Thoracic aorta (tissue), 2 donors: Measurements from ENCODE around the gene TAF11. TPM values are rescaled to one million over a fixed set of nuclear protein-coding genes. Genes with fewer than 3 reads are reported as not detected.

Source experiments
- ATAC-seq: fragments of 150-250 bp; one replicate; pipeline ENCODE4 v1.8.0; 2017; ENCODE audit warnings: low read depth; ENCODE audit not compliant: insufficient number of reproducible peaks, low FRiP score
- DNase-seq: peaks from one replicate; pipeline ENCODE4 v3.0.0-alpha.2; 2020; ENCODE audit warnings: low spot score
- H3K27ac ChIP-seq, 2 donors: fragments of 200-600 bp; sonication (generic); 1 replicate in 1 of 2; 2 replicates in 1 of 2; pipeline ENCODE4 v1.5.1; 2016; ENCODE audit warnings: mild to moderate bottlenecking in 2 of 2, moderate library complexity in 2 of 2
- H3K27me3 ChIP-seq: fragments of 200-600 bp; sonication (generic); replicated peaks from 2 replicates; pipeline ENCODE4 v1.6.0; 2016; ENCODE audit warnings: mild to moderate bottlenecking; ENCODE audit not compliant: insufficient read depth
- H3K36me3 ChIP-seq: fragments of 200-600 bp; sonication (generic); one replicate; pipeline ENCODE4 v1.5.1; 2016
- H3K4me1 ChIP-seq, 2 donors: fragments of 200-600 bp; sonication (generic); 1 replicate in 1 of 2; 2 replicates in 1 of 2; pipeline versions ENCODE4 v1.5.1 to v1.6.0; 2016; ENCODE audit warnings: low read depth in 2 of 2, mild to moderate bottlenecking in 1 of 2; ENCODE audit not compliant: control insufficient read depth in 1 of 2
- H3K4me3 ChIP-seq: fragments of 200-600 bp; sonication (generic); 2 replicates; pipeline ENCODE4 v1.5.1; 2016; ENCODE audit warnings: mild to moderate bottlenecking
- H3K9me3 ChIP-seq: fragments of 200-600 bp; sonication (generic); 2 replicates; pipeline ENCODE4 v1.5.1; 2016
- CTCF ChIP-seq: fragments of 200-600 bp; sonication (generic); IDR thresholded peaks from one replicate; pipeline ENCODE4 v1.5.1; 2019; ENCODE audit warnings: antibody characterized with exemption
- total RNA-seq, 2 donors: library from RNA; depleted of rRNA; stranded (reverse); fragments of >200 nt; gene quantifications; one replicate each; pipeline versions ENCODE4 v1.1.0 to v1.2.3, GENCODE V29; 2016

Gene TAF11
- total RNA-seq, 2 donors from 2014 or later, result 15.8 to 33.2 TPM

- Histone ChIP-seq H3K27ac (no peak overlapping the region), H3K36me3 (peaks cover 40% of the 10 kb centered on the region), H3K27me3 (no peaks in the 10 kb centered on the region), H3K9me3 (no peaks in the 10 kb centered on the region), H3K4me1 (no peaks in the 10 kb centered on the region), H3K4me3 (no peak overlapping the region)
- no peak for TF ChIP-seq CTCF
- DNase-seq (no peak), ATAC-seq (no peak)
Observed at GRCh38 chr6:34876472-34876871, 11.4 kb downstream of the TAF11 start.

GRCh38 chr6:34875292-34876213 is 12.3 kb downstream of the TAF11 start:
- Histone ChIP-seq H3K36me3 (peaks cover 48% of the 10 kb centered on the region), H3K9me3 (no peaks in the 10 kb centered on the region)
- TF ChIP-seq CTCF, result no peak

GRCh38 chr6:34872332-34872731 is 15.5 kb downstream of the TAF11 start:
- H3K4me3 ChIP-seq, result no peak overlapping the region
- no peaks in the 10 kb centered on the region for H3K27me3 ChIP-seq
- H3K9me3 ChIP-seq, result no peaks in the 10 kb centered on the region
- no peaks in the 10 kb centered on the region for H3K4me1 ChIP-seq
- TF ChIP-seq CTCF, result no peak
- DNase-seq (no peak), ATAC-seq (no peak)
- peaks cover 36% of the 10 kb centered on the region for H3K36me3 ChIP-seq
- no peak overlapping the region for H3K27ac ChIP-seq

More at GRCh38 chr6:34875292-34876213, 12.3 kb downstream of the TAF11 start:
- Histone ChIP-seq H3K27me3 (no peaks in the 10 kb centered on the region), H3K4me1 (no peaks in the 10 kb centered on the region), H3K27ac (no peak overlapping the region), H3K4me3 (no peak overlapping the region)
- ATAC-seq, result no peak
- DNase-seq, result no peak

GRCh38 chr6:34871853-34872252 is 16.0 kb downstream of the TAF11 start:
- H3K36me3 ChIP-seq, result peaks cover 40% of the 10 kb centered on the region
- no peaks in the 10 kb centered on the region for H3K27me3 ChIP-seq
- no peaks in the 10 kb centered on the region for H3K9me3 ChIP-seq
- TF ChIP-seq CTCF, result no peak
- no peak for ATAC-seq
- no peaks in the 10 kb centered on the region for H3K4me1 ChIP-seq
- H3K4me3 ChIP-seq, result no peak overlapping the region
- DNase-seq, result no peak
- H3K27ac ChIP-seq, result no peak overlapping the region

- Histone ChIP-seq H3K36me3 (peaks cover 31% of the 10 kb centered on the region), H3K27ac (no peak overlapping the region), H3K4me1 (no peaks in the 10 kb centered on the region), H3K4me3 (no peak overlapping the region), H3K9me3 (no peaks in the 10 kb centered on the region), H3K27me3 (no peaks in the 10 kb centered on the region)
- ATAC-seq, result no peak
- TF ChIP-seq CTCF, result no peak
- DNase-seq, result no peak
Observed at GRCh38 chr6:34867484-34867883, 20.4 kb downstream of the TAF11 start.
